WTC11 (cell line): ENCODE results near the gene WWOX. TPM values are rescaled to one million over a fixed set of nuclear protein-coding genes. Genes with fewer than 3 reads are reported as not detected.

Source experiments
- ATAC-seq: fragments of 200-7000 bp; cut with Tn5 transposase; 2 replicates; pipeline ENCODE4 v1.10.0; 2021; ENCODE audit warnings: mild to moderate bottlenecking, moderate library complexity
- CTCF ChIA-PET: fragments of 300-600 bp; sonication (Branson Sonifier 250); formaldehyde crosslinking; loops from one replicate; lab custom pipeline; 2021; ENCODE audit warnings: antibody characterized with exemption; lab: Charles Lee
- POLR2A ChIA-PET: fragments of 350-600 bp; sonication (Branson Sonifier 250); formaldehyde crosslinking; loops from one replicate; lab custom pipeline; 2021; ENCODE audit warnings: antibody characterized with exemption; lab: Charles Lee
- DNase-seq: peaks from one replicate; pipeline ENCODE4 v3.0.0; 2021; ENCODE audit warnings: low spot score
- H3K27ac Mint-ChIP-seq: 2 replicates; pipeline ENCODE4 v1.8.0; 2021; ENCODE audit warnings: mixed read lengths
- H3K27me3 Mint-ChIP-seq: 2 replicates; pipeline ENCODE4 v1.8.0; 2021; ENCODE audit warnings: low read depth, mild to moderate bottlenecking, moderate library complexity, mixed read lengths
- H3K36me3 Mint-ChIP-seq: 2 replicates; pipeline ENCODE4 v1.8.0; 2021; ENCODE audit warnings: mixed read lengths
- H3K4me1 Mint-ChIP-seq: 2 replicates; pipeline ENCODE4 v1.8.0; 2022; ENCODE audit warnings: mixed read lengths
- H3K4me3 Mint-ChIP-seq: 2 replicates; pipeline ENCODE4 v1.8.0; 2021; ENCODE audit warnings: mild to moderate bottlenecking, moderate library complexity, mixed read lengths
- H3K9me3 Mint-ChIP-seq: 2 replicates; pipeline ENCODE4 v1.8.0; 2021; ENCODE audit warnings: mixed read lengths
- CDX4 ChIP-seq: fragments of 250-450 bp; sonication (Bioruptor Pico); IDR thresholded peaks from 2 replicates; pipeline ENCODE4 v1.9.0; 2021; ENCODE audit warnings: moderate library complexity, mild to moderate bottlenecking, inconsistent platforms, borderline replicate concordance
- CREB1 ChIP-seq: sonication (generic); formaldehyde crosslinking; IDR thresholded peaks from 2 replicates; pipeline ENCODE4 v1.8.0; 2023; ENCODE audit warnings: mild to moderate bottlenecking, missing genetic modification reagents
- CREM ChIP-seq: sonication (generic); formaldehyde crosslinking; IDR thresholded peaks from 2 replicates; pipeline ENCODE4 v1.8.1; 2022; ENCODE audit warnings: mild to moderate bottlenecking, missing genetic modification reagents, moderate library complexity
- ESRRA ChIP-seq: sonication (generic); formaldehyde crosslinking; IDR thresholded peaks from 2 replicates; pipeline ENCODE4 v1.8.1; 2022; ENCODE audit warnings: mild to moderate bottlenecking, missing genetic modification reagents, borderline replicate concordance
- MLX ChIP-seq: sonication (generic); formaldehyde crosslinking; IDR thresholded peaks from 2 replicates; pipeline ENCODE4 v1.8.1; 2023; ENCODE audit warnings: mild to moderate bottlenecking, missing genetic modification reagents, moderate library complexity
- MYBL2 ChIP-seq: sonication (generic); formaldehyde crosslinking; IDR thresholded peaks from 2 replicates; pipeline ENCODE4 v1.8.1; 2023; ENCODE audit warnings: mild to moderate bottlenecking, moderate library complexity, missing genetic modification reagents
- NFATC4 ChIP-seq: fragments of 250-450 bp; sonication (Bioruptor Pico); IDR thresholded peaks from 2 replicates; pipeline ENCODE4 v1.9.0; 2021; ENCODE audit warnings: mild to moderate bottlenecking
- NFYB ChIP-seq: sonication (generic); formaldehyde crosslinking; conservative IDR thresholded peaks from 2 replicates; pipeline ENCODE4 v1.8.0; 2022; ENCODE audit warnings: low read depth, missing genetic modification reagents
- NR1H2 ChIP-seq: sonication (generic); formaldehyde crosslinking; IDR thresholded peaks from 2 replicates; pipeline ENCODE4 v1.9.0; 2021; ENCODE audit warnings: mild to moderate bottlenecking, moderate library complexity, missing genetic modification reagents
- NR2C2 ChIP-seq: sonication (generic); formaldehyde crosslinking; IDR thresholded peaks from 2 replicates; pipeline ENCODE4 v1.8.0; 2022; ENCODE audit warnings: mild to moderate bottlenecking, missing genetic modification reagents
- NR3C1 ChIP-seq: sonication (generic); formaldehyde crosslinking; conservative IDR thresholded peaks from 2 replicates; pipeline ENCODE4 v1.8.1; 2023; ENCODE audit warnings: low read depth, mild to moderate bottlenecking, missing genetic modification reagents
- TEAD4 ChIP-seq: sonication (generic); formaldehyde crosslinking; IDR thresholded peaks from 2 replicates; pipeline ENCODE4 v1.8.0; 2022; ENCODE audit warnings: mild to moderate bottlenecking, missing genetic modification reagents
- USF1 ChIP-seq: sonication (generic); formaldehyde crosslinking; IDR thresholded peaks from 2 replicates; pipeline ENCODE4 v1.8.0; 2022; ENCODE audit warnings: mild to moderate bottlenecking, missing genetic modification reagents
- ZBTB43 ChIP-seq: sonication (generic); formaldehyde crosslinking; IDR thresholded peaks from 2 replicates; pipeline ENCODE4 v1.8.1; 2023; ENCODE audit warnings: mild to moderate bottlenecking, missing genetic modification reagents
- ZNF317 ChIP-seq: sonication (generic); formaldehyde crosslinking; IDR thresholded peaks from 2 replicates; pipeline ENCODE4 v1.8.1; 2023; ENCODE audit warnings: low read depth, mild to moderate bottlenecking, moderate library complexity, missing genetic modification reagents, borderline replicate concordance
- ZNF532 ChIP-seq: fragments of 250-450 bp; sonication (Bioruptor Pico); IDR thresholded peaks from 2 replicates; pipeline ENCODE4 v1.9.0; 2021; ENCODE audit warnings: mild to moderate bottlenecking, borderline replicate concordance
- total RNA-seq: library from RNA; stranded (reverse); gene quantifications from 3 replicates; pipeline ENCODE4 v1.2.3, GENCODE V29; 2021

Gene WWOX
- total RNA-seq, 1 experiment from 2014 or later: 15.7 TPM

GRCh38 chr16:78218856-78219651 is 119.6 kb downstream of the WWOX start (continued):
- TF ChIP-seq ZNF532 (CRISPR knock-in tag): no peak
- TF ChIP-seq, all 79 proteins: peak for 0

- TF ChIP-seq NFATC4 (CRISPR knock-in tag): no peak
- Mint-ChIP-seq H3K4me1 (no peaks in the 10 kb centered on the region), H3K4me3 (no peak overlapping the region), H3K27me3 (no peaks in the 10 kb centered on the region), H3K27ac (no peak overlapping the region), H3K36me3 (no peaks in the 10 kb centered on the region), H3K9me3 (peaks cover 6% of the 10 kb centered on the region)
- POLR2A ChIA-PET: no interaction called here
- DNase-seq: no peak
- no peak for ATAC-seq
- CTCF ChIA-PET: no interaction called here
Observed at GRCh38 chr16:78220571-78220970, 121.1 kb downstream of the WWOX start.

- DNase-seq (no peak), ATAC-seq (no peak)
- TF ChIP-seq CDX4: no peak
- no peak for TF ChIP-seq USF1 (CRISPR knock-in tag)
- TF ChIP-seq MYBL2 (CRISPR knock-in tag): no peak
- no peak for TF ChIP-seq NR3C1 (CRISPR knock-in tag)
- TF ChIP-seq TEAD4 (CRISPR knock-in tag): no peak
- no peak for TF ChIP-seq NR1H2 (CRISPR knock-in tag)
- TF ChIP-seq NFYB (CRISPR knock-in tag): no peak
- no peak for TF ChIP-seq ZNF317 (CRISPR knock-in tag)
- TF ChIP-seq CREB1 (CRISPR knock-in tag): no peak
- TF ChIP-seq NR2C2: no peak
- CTCF ChIA-PET: no interaction called here
- no peak overlapping the region for H3K27ac Mint-ChIP-seq
- H3K36me3 Mint-ChIP-seq: no peaks in the 10 kb centered on the region
- H3K27me3 Mint-ChIP-seq: no peaks in the 10 kb centered on the region
- no peak overlapping the region for H3K4me3 Mint-ChIP-seq
- peaks cover 6% of the 10 kb centered on the region for H3K9me3 Mint-ChIP-seq
- no peaks in the 10 kb centered on the region for H3K4me1 Mint-ChIP-seq
- POLR2A ChIA-PET: no interaction called here
Observed at GRCh38 chr16:78221892-78222291, 122.4 kb downstream of the WWOX start.

- Mint-ChIP-seq H3K27me3 (no peaks in the 10 kb centered on the region), H3K36me3 (no peaks in the 10 kb centered on the region), H3K4me3 (no peak overlapping the region), H3K9me3 (peaks cover 6% of the 10 kb centered on the region), H3K4me1 (no peaks in the 10 kb centered on the region)
- POLR2A ChIA-PET: no interaction called here
- ATAC-seq (no peak), DNase-seq (no peak)
- TF ChIP-seq MLX (CRISPR knock-in tag) (no peak), CREM (CRISPR knock-in tag) (no peak), ZBTB43 (no peak), ESRRA (CRISPR knock-in tag) (no peak)
- TF ChIP-seq, all 79 proteins: peak for 0
- CTCF ChIA-PET: no interaction called here
- H3K27ac Mint-ChIP-seq: no peak overlapping the region
Observed at GRCh38 chr16:78224342-78224741, 124.9 kb downstream of the WWOX start.
